Activated naive CD8-positive, alpha-beta T cell treated with anti-CD3 and anti-CD28 coated beads, Interleukin-2, amount 50 U/mL, for 24 hours (primary cell): Measurements from ENCODE around the gene TTC14.
"Not testable (repeated sequence)": the region's sequence is repeated elsewhere in the genome, so short reads cannot be mapped to it uniquely, and the experiment has no call there.

Experiments used
- ATAC-seq: fragments of 150-1000 bp; cut with Tn5 transposase; one replicate; pipeline ENCODE4 v1.10.0; 2021
- DNase-seq: peaks from one replicate; pipeline ENCODE4 v3.0.0; 2021
- H3K27ac Mint-ChIP-seq: one replicate; pipeline ENCODE4 v1.8.0; 2021; ENCODE audit warnings: mild to moderate bottlenecking, mixed read lengths
- H3K27me3 Mint-ChIP-seq: one replicate; pipeline ENCODE4 v1.8.0; 2021; ENCODE audit warnings: mixed read lengths
- H3K36me3 Mint-ChIP-seq: one replicate; pipeline ENCODE4 v1.8.0; 2021; ENCODE audit warnings: low read depth, mixed read lengths
- H3K4me1 Mint-ChIP-seq: one replicate; pipeline ENCODE4 v1.8.0; 2021; ENCODE audit warnings: mixed read lengths
- H3K4me3 Mint-ChIP-seq: one replicate; pipeline ENCODE4 v1.8.0; 2021; ENCODE audit warnings: mild to moderate bottlenecking, moderate library complexity, mixed read lengths
- H3K9me3 Mint-ChIP-seq: one replicate; pipeline ENCODE4 v1.8.0; 2021; ENCODE audit warnings: mixed read lengths

The TTC14 gene, protein sequence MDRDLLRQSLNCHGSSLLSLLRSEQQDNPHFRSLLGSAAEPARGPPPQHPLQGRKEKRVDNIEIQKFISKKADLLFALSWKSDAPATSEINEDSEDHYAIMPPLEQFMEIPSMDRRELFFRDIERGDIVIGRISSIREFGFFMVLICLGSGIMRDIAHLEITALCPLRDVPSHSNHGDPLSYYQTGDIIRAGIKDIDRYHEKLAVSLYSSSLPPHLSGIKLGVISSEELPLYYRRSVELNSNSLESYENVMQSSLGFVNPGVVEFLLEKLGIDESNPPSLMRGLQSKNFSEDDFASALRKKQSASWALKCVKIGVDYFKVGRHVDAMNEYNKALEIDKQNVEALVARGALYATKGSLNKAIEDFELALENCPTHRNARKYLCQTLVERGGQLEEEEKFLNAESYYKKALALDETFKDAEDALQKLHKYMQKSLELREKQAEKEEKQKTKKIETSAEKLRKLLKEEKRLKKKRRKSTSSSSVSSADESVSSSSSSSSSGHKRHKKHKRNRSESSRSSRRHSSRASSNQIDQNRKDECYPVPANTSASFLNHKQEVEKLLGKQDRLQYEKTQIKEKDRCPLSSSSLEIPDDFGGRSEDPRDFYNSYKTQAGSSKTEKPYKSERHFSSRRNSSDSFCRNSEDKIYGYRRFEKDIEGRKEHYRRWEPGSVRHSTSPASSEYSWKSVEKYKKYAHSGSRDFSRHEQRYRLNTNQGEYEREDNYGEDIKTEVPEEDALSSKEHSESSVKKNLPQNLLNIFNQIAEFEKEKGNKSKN

GRCh38 chr3:180601688-180602666 lies at the start of gene TTC14:
Gene TTC14, plus strand, starts transcription at chr3:180602163. Its CDS starts 99 bp downstream, at chr3:180602262.
- ATAC-seq (peak; percentile 98), DNase-seq (peak; percentile 91)
- Mint-ChIP-seq H3K27me3 (peaks cover 20% of the 10 kb centered on the region), H3K27ac (peak within 1 kb of the TSS; percentile 95), H3K4me3 (peak within 1 kb of the TSS; percentile 95), H3K9me3 (peaks cover 7% of the 10 kb centered on the region), H3K36me3 (peaks cover 42% of the 10 kb centered on the region), H3K4me1 (peaks cover 34% of the 10 kb centered on the region)

GRCh38 chr3:180563406-180563805 lies 38.6 kb upstream of the TTC14 start:
- Mint-ChIP-seq H3K27ac (no peak overlapping the region), H3K27me3 (no peaks in the 10 kb centered on the region), H3K4me3 (no peak overlapping the region), H3K4me1 (no peaks in the 10 kb centered on the region), H3K9me3 (peaks cover 14% of the 10 kb centered on the region), H3K36me3 (peaks cover 3% of the 10 kb centered on the region)
- DNase-seq (no peak), ATAC-seq (no peak)

DNA sequence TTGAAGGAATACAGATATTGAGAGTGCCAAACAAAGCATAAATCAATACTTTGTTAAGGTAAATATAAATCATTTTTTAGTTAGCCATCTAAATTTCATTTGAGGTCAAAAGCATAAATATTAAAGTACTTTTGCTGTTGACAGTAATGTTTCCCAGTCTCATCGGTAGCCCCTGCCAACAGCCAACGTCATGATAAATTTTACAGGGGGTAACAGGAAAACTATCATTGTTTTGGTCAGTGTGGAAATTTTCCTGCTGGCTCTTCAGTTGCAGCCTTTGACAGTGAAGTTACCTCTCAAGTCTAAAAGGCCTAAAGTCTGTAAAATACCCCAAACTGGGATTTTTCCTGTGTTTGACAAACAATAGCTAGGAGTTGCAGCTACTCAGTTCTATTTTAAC lies 37.3 kb upstream of the TTC14 start:
- Mint-ChIP-seq H3K27me3 (peaks cover 3% of the 10 kb centered on the region), H3K4me1 (no peaks in the 10 kb centered on the region), H3K27ac (no peak overlapping the region), H3K36me3 (no peaks in the 10 kb centered on the region), H3K9me3 (peaks cover 9% of the 10 kb centered on the region), H3K4me3 (no peak overlapping the region)
- ATAC-seq, result no peak
- DNase-seq, result no peak

- Mint-ChIP-seq H3K9me3 (no peaks in the 10 kb centered on the region), H3K27ac (no peak overlapping the region), H3K36me3 (no peaks in the 10 kb centered on the region), H3K4me1 (no peaks in the 10 kb centered on the region), H3K4me3 (no peak overlapping the region), H3K27me3 (peaks cover 10% of the 10 kb centered on the region)
- DNase-seq (no peak), ATAC-seq (no peak)
These were observed 31.7 kb upstream of the TTC14 start for GRCh38 chr3:180570238-180570637.

- Mint-ChIP-seq H3K4me1 (no peaks in the 10 kb centered on the region), H3K4me3 (no peak overlapping the region), H3K9me3 (no peaks in the 10 kb centered on the region), H3K27me3 (peaks cover 10% of the 10 kb centered on the region), H3K36me3 (no peaks in the 10 kb centered on the region), H3K27ac (no peak overlapping the region)
- DNase-seq, result no peak
- no peak for ATAC-seq
These were observed 29.9 kb upstream of the TTC14 start for GRCh38 chr3:180571831-180572598.

- ATAC-seq (no peak), DNase-seq (no peak)
- H3K27me3 Mint-ChIP-seq, result peaks cover 6% of the 10 kb centered on the region
- no peaks in the 10 kb centered on the region for H3K36me3 Mint-ChIP-seq
- H3K4me1 Mint-ChIP-seq, result no peaks in the 10 kb centered on the region
- no peak overlapping the region for H3K4me3 Mint-ChIP-seq
- H3K27ac Mint-ChIP-seq, result no peak overlapping the region
- H3K9me3 Mint-ChIP-seq, result no peaks in the 10 kb centered on the region
These were observed 26.4 kb upstream of the TTC14 start for GRCh38 chr3:180575571-180575970.

DNA sequence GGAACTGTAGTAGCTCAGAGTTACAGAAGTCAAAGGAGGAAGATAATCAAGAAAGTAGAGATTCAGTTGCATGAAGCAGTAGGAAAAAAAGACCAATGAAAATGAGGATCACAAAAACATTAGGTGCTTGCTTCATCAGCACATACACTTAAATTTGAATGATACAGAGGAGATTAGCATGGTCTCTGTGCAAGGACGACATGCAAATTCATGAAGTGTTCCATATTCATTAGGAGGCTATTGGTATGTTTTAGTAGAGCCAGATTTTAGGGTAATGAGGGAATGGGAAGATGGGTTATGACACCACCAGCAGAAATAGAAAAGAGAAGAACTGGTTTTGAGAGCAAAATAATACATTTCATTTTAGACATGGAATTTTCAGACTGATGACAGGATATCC lies 21.0 kb upstream of the TTC14 start:
- no peak overlapping the region for H3K27ac Mint-ChIP-seq
- H3K4me1 Mint-ChIP-seq, result no peaks in the 10 kb centered on the region
- no peaks in the 10 kb centered on the region for H3K36me3 Mint-ChIP-seq
- ATAC-seq (no peak), DNase-seq (no peak)
- no peaks in the 10 kb centered on the region for H3K9me3 Mint-ChIP-seq
- no peak overlapping the region for H3K4me3 Mint-ChIP-seq
- H3K27me3 Mint-ChIP-seq, result peaks cover 22% of the 10 kb centered on the region

DNA sequence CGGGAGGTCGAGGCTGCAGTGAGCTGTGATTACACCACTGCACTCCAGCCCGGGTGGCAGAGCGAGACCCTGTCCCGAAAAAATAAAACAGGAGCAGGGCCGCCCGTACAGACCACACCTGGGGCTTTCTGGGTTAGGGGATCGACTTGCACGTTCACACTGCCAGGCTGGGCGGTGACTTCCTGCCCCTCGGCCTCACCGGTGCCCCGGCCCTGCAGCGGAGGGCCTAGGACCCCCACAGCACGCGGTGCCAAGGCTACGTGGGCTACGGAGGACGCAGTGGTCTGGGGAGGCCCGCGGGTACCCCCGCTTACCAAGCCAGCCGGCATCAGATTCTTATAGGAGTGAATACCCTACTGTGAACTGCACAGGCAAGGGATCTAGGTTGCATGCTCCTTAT lies 11.6 kb upstream of the TTC14 start:
- H3K36me3 Mint-ChIP-seq, result no peaks in the 10 kb centered on the region
- no peaks in the 10 kb centered on the region for H3K4me1 Mint-ChIP-seq
- peaks cover 45% of the 10 kb centered on the region for H3K27me3 Mint-ChIP-seq
- ATAC-seq (no peak), DNase-seq (no peak)
- H3K9me3 Mint-ChIP-seq, result no peaks in the 10 kb centered on the region
- no peak overlapping the region for H3K4me3 Mint-ChIP-seq
- no peak overlapping the region for H3K27ac Mint-ChIP-seq

DNA sequence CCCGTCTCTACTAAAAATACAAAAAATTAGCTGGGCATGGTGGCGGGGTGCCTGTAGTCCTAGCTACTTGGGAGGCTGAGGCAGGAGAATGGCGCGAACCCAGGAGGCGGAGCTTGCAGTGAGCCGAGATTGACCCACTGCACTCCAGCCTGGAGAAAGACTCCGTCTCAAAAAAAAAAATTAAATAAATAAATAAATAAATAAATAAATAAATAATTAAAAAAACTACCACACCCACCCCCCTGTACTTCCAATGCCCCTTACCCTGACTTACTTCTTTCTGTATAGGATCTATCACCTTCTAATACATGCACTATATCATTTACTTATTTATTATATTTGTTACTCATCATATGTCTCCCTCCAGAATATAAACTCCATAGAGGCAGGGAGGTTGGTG lies 8.3 kb upstream of the TTC14 start:
- H3K4me1 Mint-ChIP-seq, H3K27ac Mint-ChIP-seq, H3K9me3 Mint-ChIP-seq, H3K4me3 Mint-ChIP-seq, H3K36me3 Mint-ChIP-seq, ATAC-seq, DNase-seq: not testable (repeated sequence)
- peaks cover 43% of the 10 kb centered on the region for H3K27me3 Mint-ChIP-seq

GRCh38 chr3:180594631-180595558 lies 7.1 kb upstream of the TTC14 start:
- ATAC-seq (no peak), DNase-seq (no peak)
- peaks cover 43% of the 10 kb centered on the region for H3K27me3 Mint-ChIP-seq
- no peaks in the 10 kb centered on the region for H3K4me1 Mint-ChIP-seq
- peaks cover 2% of the 10 kb centered on the region for H3K36me3 Mint-ChIP-seq
- no peak overlapping the region for H3K4me3 Mint-ChIP-seq
- H3K9me3 Mint-ChIP-seq, result peaks cover 3% of the 10 kb centered on the region
- no peak overlapping the region for H3K27ac Mint-ChIP-seq

DNA sequence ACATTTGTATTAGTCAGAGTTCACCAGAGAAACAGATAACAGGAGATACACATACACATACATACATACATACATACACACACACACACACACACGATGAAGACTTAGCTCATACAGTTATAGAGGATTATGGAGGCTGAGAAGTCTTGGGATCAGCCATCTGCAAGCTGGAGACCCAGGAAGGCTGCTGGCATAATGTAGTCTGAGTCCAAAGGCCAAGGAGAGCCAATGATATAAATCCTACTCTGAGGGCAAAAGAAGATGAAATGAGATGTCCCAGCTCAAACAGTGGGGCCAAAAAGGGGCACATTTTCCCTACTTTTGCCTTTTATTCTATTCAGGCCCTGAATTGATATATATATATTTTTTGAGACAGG lies 6.4 kb upstream of the TTC14 start:
- Mint-ChIP-seq H3K4me1 (no peaks in the 10 kb centered on the region), H3K4me3 (no peak overlapping the region), H3K27me3 (peaks cover 44% of the 10 kb centered on the region), H3K36me3 (peaks cover 4% of the 10 kb centered on the region), H3K27ac (no peak overlapping the region), H3K9me3 (peaks cover 3% of the 10 kb centered on the region)
- no peak for DNase-seq
- ATAC-seq, result no peak

GRCh38 chr3:180600473-180600872 lies 1.5 kb upstream of the TTC14 start:
- peaks cover 26% of the 10 kb centered on the region for H3K4me1 Mint-ChIP-seq
- ATAC-seq (no peak), DNase-seq (no peak)
- H3K27me3 Mint-ChIP-seq, result peaks cover 24% of the 10 kb centered on the region
- peaks cover 7% of the 10 kb centered on the region for H3K9me3 Mint-ChIP-seq
- peaks cover 31% of the 10 kb centered on the region for H3K36me3 Mint-ChIP-seq
- H3K27ac Mint-ChIP-seq, result no peak overlapping the region
- peak overlapping the region; percentile 95 for H3K4me3 Mint-ChIP-seq

GRCh38 chr3:180611006-180611405 lies 9.0 kb downstream of the TTC14 start:
- ATAC-seq (no peak), DNase-seq (no peak)
- no peak overlapping the region for H3K27ac Mint-ChIP-seq
- H3K27me3 Mint-ChIP-seq, result no peaks in the 10 kb centered on the region
- H3K9me3 Mint-ChIP-seq, result no peaks in the 10 kb centered on the region
- H3K4me1 Mint-ChIP-seq, result peaks cover 6% of the 10 kb centered on the region
- H3K4me3 Mint-ChIP-seq, result no peak overlapping the region
- H3K36me3 Mint-ChIP-seq, result peaks cover 64% of the 10 kb centered on the region
